Stomach (tissue), 4 donors: Measurements from ENCODE around the gene ZNF749.

ENCODE experiments used
- EP300 ChIP-seq: sonication (generic); formaldehyde crosslinking; IDR thresholded peaks from one replicate; pipeline ENCODE4 v1.6.1; 2017; ENCODE audit warnings: antibody characterized with exemption
- POLR2A ChIP-seq, 4 donors: fragments of 450-650 bp; IDR thresholded peaks; one replicate each; pipeline ENCODE4 v1.6.1; 2016; ENCODE audit warnings: antibody characterized with exemption in 4 of 4, control low read depth in 2 of 4, mild to moderate bottlenecking in 1 of 4, moderate library complexity in 1 of 4
- POLR2AphosphoS5 ChIP-seq, 3 donors: sonication (generic); formaldehyde crosslinking; IDR thresholded peaks; one replicate each; pipeline ENCODE4 v1.6.1; 2016; ENCODE audit warnings: antibody characterized with exemption in 3 of 3
- TF ChIP-seq, protein P1 (sequence below), 7 experiments: fragments of 450-650 bp in 4 of 7; fragments of 200-600 bp in 3 of 7; sonication (generic) in 3 of 7; IDR thresholded peaks; one replicate each; pipeline ENCODE4 v1.5.1; 2016 to 2019; ENCODE audit warnings: antibody characterized with exemption in 7 of 7, control low read depth in 2 of 7, mild to moderate bottlenecking in 1 of 7

GRCh38 chr19:57436417-57436816, 1.3 kb downstream of the ZNF749 start:
- TF ChIP-seq, protein P1, sequence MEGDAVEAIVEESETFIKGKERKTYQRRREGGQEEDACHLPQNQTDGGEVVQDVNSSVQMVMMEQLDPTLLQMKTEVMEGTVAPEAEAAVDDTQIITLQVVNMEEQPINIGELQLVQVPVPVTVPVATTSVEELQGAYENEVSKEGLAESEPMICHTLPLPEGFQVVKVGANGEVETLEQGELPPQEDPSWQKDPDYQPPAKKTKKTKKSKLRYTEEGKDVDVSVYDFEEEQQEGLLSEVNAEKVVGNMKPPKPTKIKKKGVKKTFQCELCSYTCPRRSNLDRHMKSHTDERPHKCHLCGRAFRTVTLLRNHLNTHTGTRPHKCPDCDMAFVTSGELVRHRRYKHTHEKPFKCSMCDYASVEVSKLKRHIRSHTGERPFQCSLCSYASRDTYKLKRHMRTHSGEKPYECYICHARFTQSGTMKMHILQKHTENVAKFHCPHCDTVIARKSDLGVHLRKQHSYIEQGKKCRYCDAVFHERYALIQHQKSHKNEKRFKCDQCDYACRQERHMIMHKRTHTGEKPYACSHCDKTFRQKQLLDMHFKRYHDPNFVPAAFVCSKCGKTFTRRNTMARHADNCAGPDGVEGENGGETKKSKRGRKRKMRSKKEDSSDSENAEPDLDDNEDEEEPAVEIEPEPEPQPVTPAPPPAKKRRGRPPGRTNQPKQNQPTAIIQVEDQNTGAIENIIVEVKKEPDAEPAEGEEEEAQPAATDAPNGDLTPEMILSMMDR (IDR thresholded peaks at IDR 0.05): no peak
- no peak for TF ChIP-seq EP300
- TF ChIP-seq POLR2AphosphoS5 (IDR thresholded peaks at IDR 0.05): no peak
- no peak for TF ChIP-seq POLR2A (IDR thresholded peaks at IDR 0.05)
